ENCODE results near the gene ABCG2.

DNA sequence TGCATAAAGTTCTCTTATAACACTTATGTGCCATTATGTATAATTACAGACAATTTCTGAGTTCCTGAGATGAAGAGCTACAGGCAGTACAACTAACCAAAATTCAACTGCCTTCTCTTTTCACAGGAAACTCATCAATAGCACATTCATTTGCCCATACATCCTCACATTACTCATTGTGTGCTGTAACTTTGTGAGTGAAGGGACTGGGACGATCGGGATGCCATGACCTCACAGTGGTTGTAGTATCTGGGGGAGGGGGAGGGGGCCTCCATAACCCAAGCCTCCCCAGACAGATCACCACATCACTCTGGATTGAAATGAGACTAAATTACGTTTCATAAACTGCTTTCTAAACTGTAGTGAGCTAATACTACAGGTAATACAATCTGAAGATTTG lies 60.7 kb downstream of the ABCG2 start:
- no peak for TF ChIP-seq POLR2A (IDR thresholded peaks at IDR 0.05; ENCODE audit: control extremely low read depth in 1 of 2, low read depth in 2 of 2, low read length in 2 of 2)
- TF ChIP-seq EZH2 (IDR thresholded peaks at IDR 0.05; ENCODE audit: low read depth, low read length, severe bottlenecking) = no peak
- TF ChIP-seq, protein P1, sequence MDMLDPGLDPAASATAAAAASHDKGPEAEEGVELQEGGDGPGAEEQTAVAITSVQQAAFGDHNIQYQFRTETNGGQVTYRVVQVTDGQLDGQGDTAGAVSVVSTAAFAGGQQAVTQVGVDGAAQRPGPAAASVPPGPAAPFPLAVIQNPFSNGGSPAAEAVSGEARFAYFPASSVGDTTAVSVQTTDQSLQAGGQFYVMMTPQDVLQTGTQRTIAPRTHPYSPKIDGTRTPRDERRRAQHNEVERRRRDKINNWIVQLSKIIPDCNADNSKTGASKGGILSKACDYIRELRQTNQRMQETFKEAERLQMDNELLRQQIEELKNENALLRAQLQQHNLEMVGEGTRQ (IDR thresholded peaks at IDR 0.05; ENCODE audit: low read length) = no peak
- TF ChIP-seq RAD21 (IDR thresholded peaks at IDR 0.05 in 1 of 2, conservative IDR thresholded peaks at IDR 0.05 in 1 of 2; ENCODE audit: low read depth in 2 of 2, low read length in 2 of 2) = no peak
- TF ChIP-seq CTCF (IDR thresholded peaks at IDR 0.05; ENCODE audit: control extremely low read depth in 1 of 3, insufficient read depth in 1 of 3, low read depth in 1 of 3, low read length in 3 of 3) = no peak
- TF ChIP-seq EP300 (IDR thresholded peaks at IDR 0.05; ENCODE audit: borderline replicate concordance in 1 of 2, low read depth in 2 of 2, low read length in 2 of 2) = no peak
